ENCODE measurements around the gene MYORG. TPM values are rescaled to one million over a fixed set of nuclear protein-coding genes. Genes with fewer than 3 reads are reported as not detected.

Gene MYORG
- total RNA-seq, 1 experiment from 2014 or later, result 0.45 TPM

- Histone ChIP-seq H4K20me1 (ENCODE audit: insufficient read depth, low read depth, low read length) (no peaks in the 10 kb centered on the region), H3K27ac (ENCODE audit: low read length) (no peak overlapping the region), H3K9me3 (ENCODE audit: low read length) (no peaks in the 10 kb centered on the region), H3K27me3 (ENCODE audit: low read length) (no peaks in the 10 kb centered on the region), H3K36me3 (ENCODE audit: insufficient read depth, low read length) (no peaks in the 10 kb centered on the region), H2AFZ (ENCODE audit: low read length) (peak overlapping the region; percentile 94; the same call in 1 of the 2 replicates), H3K4me3 (ENCODE audit: low read length) (peak overlapping the region; percentile 71), H3K9ac (ENCODE audit: low read length) (peak overlapping the region; percentile 69), H3K4me1 (ENCODE audit: low read length) (peaks cover 30% of the 10 kb centered on the region), H3K4me2 (ENCODE audit: low read depth, low read length, poor library complexity, severe bottlenecking) (peak overlapping the region; percentile 89), H3K79me2 (ENCODE audit: low read length) (no peaks in the 10 kb centered on the region), H3K9me2 (replicated peaks; ENCODE audit: insufficient read depth, low read length) (no peaks in the 10 kb centered on the region)
- peak; percentile 58 for DNase-seq
Measured at GRCh38 chr9:34381323-34381722, 4.6 kb upstream of the MYORG start.

DNA sequence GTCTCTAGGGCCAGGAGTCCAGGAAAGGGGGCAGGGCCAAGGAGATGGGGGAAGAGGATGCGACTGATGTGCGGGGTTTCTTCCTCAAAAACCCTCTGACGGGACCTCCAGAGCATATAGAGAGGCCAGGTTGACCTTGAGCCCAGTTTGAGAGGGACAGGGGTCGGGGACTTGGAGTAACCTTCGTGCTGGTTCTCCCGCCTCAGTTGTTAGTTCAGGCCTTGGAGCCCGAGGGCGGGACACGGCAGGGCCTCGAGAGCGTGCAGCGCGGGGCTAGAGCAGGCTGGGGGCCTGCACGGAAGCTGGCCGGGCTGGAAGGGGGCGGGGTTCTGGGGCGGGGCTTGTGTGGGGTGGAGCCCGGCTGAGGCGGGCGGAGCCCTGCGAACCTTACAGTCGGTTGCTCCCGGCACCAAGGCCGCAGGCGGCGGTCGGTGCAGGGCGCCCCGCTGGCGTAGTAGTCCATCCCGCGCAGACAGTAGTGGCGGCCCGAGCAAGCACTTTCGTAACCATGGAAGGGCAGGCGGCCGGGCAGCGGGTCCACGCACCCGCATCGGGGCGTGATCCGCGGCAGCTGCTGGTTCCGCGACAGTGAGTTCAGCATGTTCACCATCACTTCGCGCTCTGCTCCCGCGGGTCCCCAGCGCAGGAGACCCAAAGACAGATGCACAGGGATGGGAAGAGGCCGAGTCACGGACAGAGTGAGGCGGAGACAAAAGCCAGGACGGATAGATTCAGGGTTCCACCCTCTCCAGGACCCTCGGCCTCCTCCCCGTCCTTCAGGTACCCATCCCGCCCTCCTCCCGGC lies 4.0 kb upstream of the MYORG start:
- H3K27ac ChIP-seq (ENCODE audit: low read length), result no peak overlapping the region

GRCh38 chr9:34380034-34380510 lies 3.4 kb upstream of the MYORG start:
- peak overlapping the region; percentile 89 for H3K4me2 ChIP-seq (ENCODE audit: low read depth, low read length, poor library complexity, severe bottlenecking)
- H3K9ac ChIP-seq (ENCODE audit: low read length), result peak overlapping the region; percentile 65
- peaks cover 42% of the 10 kb centered on the region for H3K4me1 ChIP-seq (ENCODE audit: low read length)
- H3K4me3 ChIP-seq (ENCODE audit: low read length), result peak overlapping the region; percentile 68
- no peaks in the 10 kb centered on the region for H3K27me3 ChIP-seq (ENCODE audit: low read length)
- H3K27ac ChIP-seq (ENCODE audit: low read length), result 0 out of 2 replicates have a peak overlapping the region, but pooled peaks have one; percentile 13
- no peaks in the 10 kb centered on the region for H4K20me1 ChIP-seq (ENCODE audit: insufficient read depth, low read depth, low read length)
- peak overlapping the region; percentile 59 for H2AFZ ChIP-seq (ENCODE audit: low read length)
- no peaks in the 10 kb centered on the region for H3K79me2 ChIP-seq (ENCODE audit: low read length)
- H3K9me3 ChIP-seq (ENCODE audit: low read length), result no peaks in the 10 kb centered on the region
- peak; percentile 57 for DNase-seq
- H3K36me3 ChIP-seq (ENCODE audit: insufficient read depth, low read length), result no peaks in the 10 kb centered on the region
- no peaks in the 10 kb centered on the region for H3K9me2 ChIP-seq (replicated peaks; ENCODE audit: insufficient read depth, low read length)

More for the DNA sequence above, 4.0 kb upstream of the MYORG start:
- Histone ChIP-seq H4K20me1 (ENCODE audit: insufficient read depth, low read depth, low read length) (no peaks in the 10 kb centered on the region), H3K4me1 (ENCODE audit: low read length) (peaks cover 36% of the 10 kb centered on the region), H2AFZ (ENCODE audit: low read length) (peak overlapping the region; percentile 94), H3K9me2 (replicated peaks; ENCODE audit: insufficient read depth, low read length) (no peaks in the 10 kb centered on the region), H3K79me2 (ENCODE audit: low read length) (no peaks in the 10 kb centered on the region), H3K9me3 (ENCODE audit: low read length) (no peaks in the 10 kb centered on the region), H3K9ac (ENCODE audit: low read length) (peak overlapping the region; percentile 69), H3K4me3 (ENCODE audit: low read length) (peak overlapping the region; percentile 71), H3K36me3 (ENCODE audit: insufficient read depth, low read length) (no peaks in the 10 kb centered on the region), H3K4me2 (ENCODE audit: low read depth, low read length, poor library complexity, severe bottlenecking) (peak overlapping the region; percentile 89), H3K27me3 (ENCODE audit: low read length) (no peaks in the 10 kb centered on the region)
- peak; percentile 92 for DNase-seq

- Histone ChIP-seq H3K9me2 (replicated peaks; ENCODE audit: insufficient read depth, low read length) (no peaks in the 10 kb centered on the region), H3K36me3 (ENCODE audit: insufficient read depth, low read length) (no peaks in the 10 kb centered on the region), H2AFZ (ENCODE audit: low read length) (peak overlapping the region; percentile 59), H3K9ac (ENCODE audit: low read length) (peak overlapping the region; percentile 65), H3K4me2 (ENCODE audit: low read depth, low read length, poor library complexity, severe bottlenecking) (peak overlapping the region; percentile 89), H3K79me2 (ENCODE audit: low read length) (no peaks in the 10 kb centered on the region), H3K27ac (ENCODE audit: low read length) (0 out of 2 replicates have a peak overlapping the region, but pooled peaks have one; percentile 13), H3K4me1 (ENCODE audit: low read length) (peaks cover 45% of the 10 kb centered on the region), H4K20me1 (ENCODE audit: insufficient read depth, low read depth, low read length) (no peaks in the 10 kb centered on the region), H3K4me3 (ENCODE audit: low read length) (peak overlapping the region; percentile 68), H3K9me3 (ENCODE audit: low read length) (no peaks in the 10 kb centered on the region), H3K27me3 (ENCODE audit: low read length) (no peaks in the 10 kb centered on the region)
- peak; percentile 97 for DNase-seq
Measured at GRCh38 chr9:34379334-34380033, 2.8 kb upstream of the MYORG start.

GRCh38 chr9:34378376-34379060 lies 1.8 kb upstream of the MYORG start:
- Histone ChIP-seq H3K9me2 (replicated peaks; ENCODE audit: insufficient read depth, low read length) (no peaks in the 10 kb centered on the region), H2AFZ (ENCODE audit: low read length) (no peak overlapping the region), H3K79me2 (ENCODE audit: low read length) (no peaks in the 10 kb centered on the region), H3K27ac (ENCODE audit: low read length) (no peak overlapping the region), H3K36me3 (ENCODE audit: insufficient read depth, low read length) (no peaks in the 10 kb centered on the region), H3K9me3 (ENCODE audit: low read length) (no peaks in the 10 kb centered on the region), H3K9ac (ENCODE audit: low read length) (peak overlapping the region; percentile 29; the same call in 1 of the 2 replicates), H3K4me2 (ENCODE audit: low read depth, low read length, poor library complexity, severe bottlenecking) (no peak overlapping the region), H3K4me3 (ENCODE audit: low read length) (no peak overlapping the region), H3K4me1 (ENCODE audit: low read length) (peaks cover 45% of the 10 kb centered on the region), H3K27me3 (ENCODE audit: low read length) (no peaks in the 10 kb centered on the region), H4K20me1 (ENCODE audit: insufficient read depth, low read depth, low read length) (no peaks in the 10 kb centered on the region)
- DNase-seq, result no peak

- Histone ChIP-seq H3K9me2 (replicated peaks; ENCODE audit: insufficient read depth, low read length) (no peaks in the 10 kb centered on the region), H3K79me2 (ENCODE audit: low read length) (no peaks in the 10 kb centered on the region), H3K4me3 (ENCODE audit: low read length) (peak overlapping the region; percentile 78), H3K36me3 (ENCODE audit: insufficient read depth, low read length) (no peaks in the 10 kb centered on the region), H3K4me2 (ENCODE audit: low read depth, low read length, poor library complexity, severe bottlenecking) (peak overlapping the region; percentile 94), H4K20me1 (ENCODE audit: insufficient read depth, low read depth, low read length) (no peaks in the 10 kb centered on the region), H3K27me3 (ENCODE audit: low read length) (no peaks in the 10 kb centered on the region), H3K27ac (ENCODE audit: low read length) (no peak overlapping the region), H3K9ac (ENCODE audit: low read length) (peak overlapping the region; percentile 69), H3K9me3 (ENCODE audit: low read length) (no peaks in the 10 kb centered on the region), H2AFZ (ENCODE audit: low read length) (peak overlapping the region; percentile 97; the same call in 1 of the 2 replicates), H3K4me1 (ENCODE audit: low read length) (peaks cover 45% of the 10 kb centered on the region)
- DNase-seq, result no peak
Measured at GRCh38 chr9:34377404-34377746, 677 bp upstream of the MYORG start.

DNA sequence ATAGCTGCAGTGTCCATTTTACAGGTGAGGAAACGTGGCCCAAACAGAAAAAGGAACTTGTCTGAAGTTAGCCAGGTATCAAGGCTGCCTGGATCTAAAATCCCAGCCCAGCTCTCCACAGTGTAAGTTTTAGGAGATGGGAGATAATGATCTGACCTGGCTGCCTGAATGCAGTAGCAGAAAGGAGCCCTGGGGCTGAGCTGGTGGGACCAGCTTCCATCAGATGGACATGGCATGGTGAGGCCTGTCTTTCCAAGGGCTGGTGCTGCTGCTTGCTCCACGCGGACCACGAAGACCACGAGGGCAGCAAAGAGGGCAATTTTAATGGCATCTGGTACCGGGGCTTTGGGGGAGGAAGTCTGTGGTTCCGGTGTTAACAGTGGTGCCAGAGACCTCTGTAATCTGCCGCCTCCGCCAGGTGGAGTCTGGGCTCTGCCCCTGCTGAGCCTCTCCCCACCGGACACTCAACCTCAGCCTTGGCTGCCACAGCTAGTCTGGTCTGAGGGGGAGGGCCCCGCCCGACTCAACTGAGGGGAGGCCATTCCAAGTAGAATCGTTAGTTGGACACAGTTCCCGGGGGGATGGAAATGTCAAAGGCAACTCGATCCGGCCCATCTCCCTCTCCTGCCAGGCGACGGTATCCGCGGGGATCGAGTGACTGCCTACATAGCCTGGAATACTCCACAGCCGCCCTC lies 650 bp downstream of the MYORG start:
- Histone ChIP-seq H3K36me3 (ENCODE audit: insufficient read depth, low read length) (no peaks in the 10 kb centered on the region), H4K20me1 (ENCODE audit: insufficient read depth, low read depth, low read length) (no peaks in the 10 kb centered on the region), H3K9me2 (replicated peaks; ENCODE audit: insufficient read depth, low read length) (no peaks in the 10 kb centered on the region), H3K79me2 (ENCODE audit: low read length) (no peaks in the 10 kb centered on the region), H3K4me2 (ENCODE audit: low read depth, low read length, poor library complexity, severe bottlenecking) (peak overlapping the region; percentile 94), H3K4me1 (ENCODE audit: low read length) (peaks cover 40% of the 10 kb centered on the region), H3K9ac (ENCODE audit: low read length) (peak overlapping the region; percentile 68), H3K27me3 (ENCODE audit: low read length) (no peaks in the 10 kb centered on the region), H3K27ac (ENCODE audit: low read length) (no peak overlapping the region), H3K9me3 (ENCODE audit: low read length) (no peaks in the 10 kb centered on the region), H2AFZ (ENCODE audit: low read length) (peak overlapping the region; percentile 88), H3K4me3 (ENCODE audit: low read length) (peak overlapping the region; percentile 78)
- DNase-seq, result peak; percentile 77
